Endodermal cell (in vitro differentiated cells): ENCODE results near the gene PRKCA. TPM values are rescaled to one million over a fixed set of nuclear protein-coding genes. Genes with fewer than 3 reads are reported as not detected.
A peak's percentile ranks its signal among the peaks of the same experiment; 100 is the strongest.
"Not testable (repeated sequence)": the region's sequence is repeated elsewhere in the genome, so short reads cannot be mapped to it uniquely, and the experiment has no call there.

Experiments used
- DNase-seq: peaks from one replicate; pipeline ENCODE4 v3.0.0-alpha.2; 2017
- H3K27ac ChIP-seq: 2 replicates; pipeline ENCODE4 v1.5.1; 2013; ENCODE audit warnings: mild to moderate bottlenecking, low read depth, low read length, moderate library complexity
- H3K27me3 ChIP-seq: 2 replicates; pipeline ENCODE4 v1.6.1; 2013; ENCODE audit warnings: mild to moderate bottlenecking, low read length, moderate library complexity; ENCODE audit not compliant: insufficient read depth, control insufficient read depth, poor library complexity, severe bottlenecking
- H3K36me3 ChIP-seq: 2 replicates; pipeline ENCODE4 v1.7.0; 2013; ENCODE audit warnings: mild to moderate bottlenecking, low read length, moderate library complexity; ENCODE audit not compliant: control insufficient read depth, insufficient read depth
- H3K4me1 ChIP-seq: one replicate; pipeline ENCODE4 v1.7.0; 2013; ENCODE audit warnings: low read length; ENCODE audit not compliant: control insufficient read depth, insufficient read depth
- H3K4me3 ChIP-seq: 2 replicates; pipeline ENCODE4 v1.5.1; 2013; ENCODE audit warnings: mild to moderate bottlenecking, low read length, moderate library complexity
- H3K9ac ChIP-seq: 2 replicates; pipeline ENCODE4 v1.6.1; 2013; ENCODE audit warnings: mild to moderate bottlenecking, low read length, moderate library complexity; ENCODE audit not compliant: poor library complexity, severe bottlenecking; ENCODE audit errors: extremely low read depth
- H3K9me3 ChIP-seq: 2 replicates; pipeline ENCODE4 v1.6.1; 2013; ENCODE audit warnings: mild to moderate bottlenecking, low read length, moderate library complexity; ENCODE audit not compliant: control insufficient read depth
- H3K27ac Mint-ChIP-seq: 2 replicates; pipeline ENCODE4 v1.8.0; 2020; ENCODE audit warnings: mixed read lengths
- H3K27me3 Mint-ChIP-seq: 2 replicates; pipeline ENCODE4 v1.8.0; 2021; ENCODE audit warnings: mild to moderate bottlenecking, mixed read lengths; ENCODE audit not compliant: insufficient read depth
- H3K36me3 Mint-ChIP-seq: 2 replicates; pipeline ENCODE4 v1.8.0; 2020; ENCODE audit warnings: low read depth, mixed read lengths
- H3K4me1 Mint-ChIP-seq: 2 replicates; pipeline ENCODE4 v1.8.0; 2020; ENCODE audit warnings: mixed read lengths
- H3K4me3 Mint-ChIP-seq: 2 replicates; pipeline ENCODE4 v1.8.0; 2020; ENCODE audit warnings: mild to moderate bottlenecking, moderate library complexity, mixed read lengths
- H3K9me3 Mint-ChIP-seq: 2 replicates; pipeline ENCODE4 v1.8.0; 2020; ENCODE audit warnings: mild to moderate bottlenecking, mixed read lengths
- WGBS, 2 experiments: methylation state at CpG; one replicate each; pipeline versions ENCODE4 v1.1.5 to v1.1.7; 2013; ENCODE audit warnings: missing lambda C conversion rate in 2 of 2, mixed read lengths in 1 of 2; ENCODE audit not compliant: insufficient coverage in 1 of 2, insufficient read length in 1 of 2; 5-methylcytosine and 5-hydroxymethylcytosine counted together
- total RNA-seq, 2 donors: library from RNA; stranded (reverse); fragmentation: NEBNext Ultra II Directional in 1 of 2; extraction: Animal tissue kit (Norgen Biotek cat#: 25700) in 1 of 2; gene quantifications; 2 replicates in 1 of 2; 3 replicates in 1 of 2; pipeline ENCODE4 v1.2.1, GENCODE V29; 2021
- TF ChIP-seq, protein P1 (sequence below): fragments of 200-600 bp; sonication (generic); conservative IDR thresholded peaks from 2 replicates; pipeline ENCODE4 v1.5.0; 2021; ENCODE audit warnings: antibody characterized with exemption, mild to moderate bottlenecking

Gene PRKCA
- total RNA-seq, 2 donors from 2014 or later, result 8.7 to 14.6 TPM

- H3K4me3 Mint-ChIP-seq, result no peak overlapping the region
- peaks cover 5% of the 10 kb centered on the region for H3K4me1 Mint-ChIP-seq
- Histone ChIP-seq H3K9me3 (no peaks in the 10 kb centered on the region), H3K27me3 (no peaks in the 10 kb centered on the region), H3K9ac (no peak overlapping the region), H3K36me3 (no peaks in the 10 kb centered on the region), H3K27ac (peak overlapping the region; percentile 12), H3K4me1 (peaks cover 6% of the 10 kb centered on the region), H3K4me3 (no peak overlapping the region)
- no peak overlapping the region for H3K27ac Mint-ChIP-seq
- no peaks in the 10 kb centered on the region for H3K36me3 Mint-ChIP-seq
- 83 to 92% methylated on average over 1 to 2 of the region's 2 CpGs for WGBS, 2 experiments
- no peak for DNase-seq
- H3K27me3 Mint-ChIP-seq, result no peaks in the 10 kb centered on the region
- TF ChIP-seq, protein P1, sequence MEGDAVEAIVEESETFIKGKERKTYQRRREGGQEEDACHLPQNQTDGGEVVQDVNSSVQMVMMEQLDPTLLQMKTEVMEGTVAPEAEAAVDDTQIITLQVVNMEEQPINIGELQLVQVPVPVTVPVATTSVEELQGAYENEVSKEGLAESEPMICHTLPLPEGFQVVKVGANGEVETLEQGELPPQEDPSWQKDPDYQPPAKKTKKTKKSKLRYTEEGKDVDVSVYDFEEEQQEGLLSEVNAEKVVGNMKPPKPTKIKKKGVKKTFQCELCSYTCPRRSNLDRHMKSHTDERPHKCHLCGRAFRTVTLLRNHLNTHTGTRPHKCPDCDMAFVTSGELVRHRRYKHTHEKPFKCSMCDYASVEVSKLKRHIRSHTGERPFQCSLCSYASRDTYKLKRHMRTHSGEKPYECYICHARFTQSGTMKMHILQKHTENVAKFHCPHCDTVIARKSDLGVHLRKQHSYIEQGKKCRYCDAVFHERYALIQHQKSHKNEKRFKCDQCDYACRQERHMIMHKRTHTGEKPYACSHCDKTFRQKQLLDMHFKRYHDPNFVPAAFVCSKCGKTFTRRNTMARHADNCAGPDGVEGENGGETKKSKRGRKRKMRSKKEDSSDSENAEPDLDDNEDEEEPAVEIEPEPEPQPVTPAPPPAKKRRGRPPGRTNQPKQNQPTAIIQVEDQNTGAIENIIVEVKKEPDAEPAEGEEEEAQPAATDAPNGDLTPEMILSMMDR, result no peak
- H3K9me3 Mint-ChIP-seq, result no peaks in the 10 kb centered on the region
These were observed 38.3 kb downstream of the PRKCA start for GRCh38 chr17:66340720-66341119.

- WGBS, 2 experiments, result 93 to 96% methylated on average over 2 to 4 of the region's 4 CpGs
- no peak overlapping the region for H3K4me3 Mint-ChIP-seq
- peaks cover 5% of the 10 kb centered on the region for H3K4me1 Mint-ChIP-seq
- no peaks in the 10 kb centered on the region for H3K36me3 ChIP-seq
- H3K27me3 ChIP-seq, result no peaks in the 10 kb centered on the region
- no peaks in the 10 kb centered on the region for H3K9me3 Mint-ChIP-seq
- H3K27me3 Mint-ChIP-seq, result no peaks in the 10 kb centered on the region
- no peaks in the 10 kb centered on the region for H3K9me3 ChIP-seq
- TF ChIP-seq, protein P1, result no peak
- H3K27ac ChIP-seq, result no peak overlapping the region
- H3K4me3 ChIP-seq, result no peak overlapping the region
- no peak overlapping the region for H3K27ac Mint-ChIP-seq
- peaks cover 6% of the 10 kb centered on the region for H3K4me1 ChIP-seq
- no peak overlapping the region for H3K9ac ChIP-seq
- no peaks in the 10 kb centered on the region for H3K36me3 Mint-ChIP-seq
- DNase-seq, result no peak
These were observed 39.0 kb downstream of the PRKCA start for GRCh38 chr17:66341462-66341861.

DNA sequence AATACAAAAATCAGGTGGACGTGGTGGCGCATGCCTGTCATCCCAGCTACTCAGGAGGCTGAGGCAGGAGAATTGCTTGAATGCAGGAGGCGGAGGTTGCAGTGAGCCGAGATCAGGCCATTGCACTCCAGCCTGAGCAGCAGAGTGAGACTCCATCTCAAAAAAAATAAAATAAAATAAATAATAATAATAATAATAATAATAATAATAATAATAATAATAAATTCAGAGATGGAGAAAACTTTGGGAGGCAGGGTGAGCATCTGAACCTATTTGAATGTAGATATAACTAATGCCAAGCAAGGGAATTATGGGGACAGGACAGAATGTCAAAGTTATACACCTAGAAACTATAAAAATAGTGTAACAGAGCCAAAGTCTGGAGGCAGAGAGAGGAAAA, 39.9 kb downstream of the PRKCA start:
- not testable (repeated sequence) for H3K4me1 Mint-ChIP-seq, H3K27me3 ChIP-seq, H3K9me3 Mint-ChIP-seq, H3K27me3 Mint-ChIP-seq, H3K36me3 Mint-ChIP-seq, H3K27ac Mint-ChIP-seq, H3K4me3 Mint-ChIP-seq, H3K4me1 ChIP-seq, H3K9me3 ChIP-seq, H3K4me3 ChIP-seq, H3K27ac ChIP-seq, H3K36me3 ChIP-seq, H3K9ac ChIP-seq, DNase-seq
- 90 to 96% methylated on average over 2 to 4 of the region's 4 CpGs for WGBS, 2 experiments

GRCh38 chr17:66343531-66344078, 41.2 kb downstream of the PRKCA start:
- Histone ChIP-seq H3K9me3 (no peaks in the 10 kb centered on the region), H3K36me3 (no peaks in the 10 kb centered on the region), H3K4me1 (peaks cover 6% of the 10 kb centered on the region), H3K27me3 (no peaks in the 10 kb centered on the region), H3K4me3 (no peak overlapping the region), H3K9ac (no peak overlapping the region), H3K27ac (no peak overlapping the region)
- H3K36me3 Mint-ChIP-seq, result no peaks in the 10 kb centered on the region
- DNase-seq, result no peak
- no peaks in the 10 kb centered on the region for H3K27me3 Mint-ChIP-seq
- no peaks in the 10 kb centered on the region for H3K9me3 Mint-ChIP-seq
- H3K4me3 Mint-ChIP-seq, result no peak overlapping the region
- WGBS, 2 experiments, result 92 to 93% methylated on average over 3 of the region's 3 CpGs
- H3K27ac Mint-ChIP-seq, result no peak overlapping the region
- TF ChIP-seq, protein P1, result no peak
- peaks cover 8% of the 10 kb centered on the region for H3K4me1 Mint-ChIP-seq
